K562 (cell line): ENCODE data around the gene TRIM25. TPM values are rescaled to one million over a fixed set of nuclear protein-coding genes. Genes with fewer than 3 reads are reported as not detected.

Experiments used
- ATAC-seq: fragments of 200-7000 bp; cut with Tn5 transposase; 3 replicates; pipeline ENCODE4 v1.9.1; 2020; ENCODE audit warnings: moderate library complexity
- BruUV-seq: library from RNA; stranded (reverse); fragments of 400-500 nt; replicated peaks from 2 replicates; lab custom pipeline; 2021; lab: Mats Ljungman, UMichigan
- CTCF ChIA-PET: fragments of 300-600 bp; formaldehyde crosslinking; extraction: SDS; loops from one replicate; lab custom pipeline; 2021; ENCODE audit warnings: low intra/inter-chr PET ratio; lab: Yijun Ruan, JAX
- POLR2A ChIA-PET: fragments of 300-600, 350-650 bp; sonication (Branson Sonifier 250); formaldehyde crosslinking; extraction: SDS; loops from one replicate; lab custom pipeline; 2021; ENCODE audit warnings: antibody characterized with exemption, inconsistent platforms; lab: Yijun Ruan, JAX
- DNase-seq, 4 experiments: peaks; one replicate each; pipeline versions ENCODE4 v3.0.0 to v3.0.0-alpha.2; 2011 to 2018; ENCODE audit warnings: low spot score in 3 of 4, mixed read lengths in 3 of 4; ENCODE audit errors: extremely low read depth in 1 of 4
- FAIRE-seq: peaks from 2 replicates; lab custom pipeline; 2011; peaks lifted over from hg19 to GRCh38; lab: Jason Lieb, UNC
- H2AFZ ChIP-seq: 2 replicates; pipeline ENCODE4 v1.6.0; 2011; ENCODE audit warnings: low read depth, low read length, control low read depth, inconsistent platforms
- H3K27ac ChIP-seq: fragments of 200-600 bp; 3 replicates; pipeline ENCODE4 v1.8.0; 2011; ENCODE audit warnings: low read depth, mild to moderate bottlenecking, control low read depth, inconsistent platforms, low read length, moderate library complexity, mixed read lengths; ENCODE audit errors: extremely low read depth
- H3K27me3 ChIP-seq, 2 experiments: fragments of 300-600 bp in 1 of 2; 2 replicates in 1 of 2; 3 replicates in 1 of 2; pipeline versions ENCODE4 v1.6.0 to v1.8.0; 2011; ENCODE audit warnings: inconsistent platforms in 2 of 2, low read length in 2 of 2, mild to moderate bottlenecking in 1 of 2, mixed read lengths in 1 of 2, moderate library complexity in 1 of 2; ENCODE audit not compliant: control insufficient read depth in 2 of 2, insufficient read depth in 2 of 2
- H3K36me3 ChIP-seq: fragments of 300-600 bp; 3 replicates; pipeline ENCODE4 v1.8.0; 2011; ENCODE audit warnings: mild to moderate bottlenecking, low read length, inconsistent platforms; ENCODE audit not compliant: control insufficient read depth, insufficient read depth
- H3K4me1 ChIP-seq, 2 experiments: fragments of 200-600 bp in 1 of 2; replicated peaks in 1 of 2; 2 replicates in 1 of 2; 3 replicates in 1 of 2; pipeline versions ENCODE4 v1.5.1 to v1.8.0; 2011; ENCODE audit warnings: inconsistent platforms in 2 of 2, low read length in 2 of 2, mild to moderate bottlenecking in 1 of 2, mixed read lengths in 1 of 2, moderate library complexity in 1 of 2; ENCODE audit not compliant: control insufficient read depth in 2 of 2, insufficient read depth in 2 of 2
- H3K4me2 ChIP-seq: 2 replicates; pipeline ENCODE4 v1.6.1; 2011; ENCODE audit warnings: low read length, control low read depth, inconsistent platforms, mixed read lengths; ENCODE audit not compliant: insufficient read depth
- H3K4me3 ChIP-seq: fragments of 200-600 bp; sonication (generic), shearing (Covaris generic); 2 replicates; pipeline ENCODE4 v1.5.1; 2016; ENCODE audit warnings: control low read depth, inconsistent platforms
- H3K79me2 ChIP-seq: fragments of 200-600 bp; 3 replicates; pipeline ENCODE4 v1.8.0; 2011; ENCODE audit warnings: low read length, inconsistent platforms; ENCODE audit not compliant: control insufficient read depth, insufficient read depth
- H3K9ac ChIP-seq, 2 experiments: 2 replicates each; pipeline versions ENCODE4 v1.6.0 to v1.6.1; 2011; ENCODE audit warnings: low read depth in 2 of 2, low read length in 2 of 2, control low read depth in 1 of 2, inconsistent platforms in 1 of 2, mild to moderate bottlenecking in 1 of 2, mixed read lengths in 1 of 2; ENCODE audit not compliant: insufficient read depth in 1 of 2
- H3K9me1 ChIP-seq: one replicate; pipeline ENCODE4 v1.6.0; 2011; ENCODE audit warnings: inconsistent platforms, mild to moderate bottlenecking, low read length, moderate library complexity; ENCODE audit not compliant: control insufficient read depth, insufficient read depth
- H3K9me3 ChIP-seq: replicated peaks from 2 replicates; pipeline ENCODE4 v1.5.1; 2011; ENCODE audit warnings: low read depth, low read length, inconsistent platforms; ENCODE audit not compliant: control insufficient read depth, insufficient read depth
- H4K20me1 ChIP-seq: replicated peaks from 2 replicates; pipeline ENCODE4 v1.6.1; 2011; ENCODE audit warnings: low read length, inconsistent platforms, mixed read lengths; ENCODE audit not compliant: control insufficient read depth, insufficient read depth
- BDP1 ChIP-seq: IDR thresholded peaks from 3 replicates; pipeline ENCODE4 v1.6.1; 2011; ENCODE audit not compliant: insufficient read length, insufficient read depth
- CBX5 ChIP-seq: IDR thresholded peaks from 2 replicates; pipeline ENCODE4 v1.6.1; 2014; ENCODE audit warnings: low read depth, borderline replicate concordance
- CREB1 ChIP-seq, 2 experiments: sonication (generic) in 1 of 2; formaldehyde crosslinking in 1 of 2; IDR thresholded peaks; 2 replicates each; pipeline versions ENCODE4 v1.6.1 to v1.8.0; 2012 to 2022; ENCODE audit warnings: inconsistent platforms in 1 of 2, mild to moderate bottlenecking in 1 of 2, missing genetic modification reagents in 1 of 2, moderate library complexity in 1 of 2
- FOXP1 ChIP-seq: sonication (generic); formaldehyde crosslinking; IDR thresholded peaks from 2 replicates; pipeline ENCODE4 v1.8.0; 2022; ENCODE audit warnings: mild to moderate bottlenecking, missing genetic modification reagents
- KDM2B ChIP-seq: fragments of 250-450 bp; sonication (Bioruptor Pico); IDR thresholded peaks from 2 replicates; pipeline ENCODE4 v1.8.0; 2021; ENCODE audit warnings: mild to moderate bottlenecking, moderate library complexity
- KLF10 ChIP-seq: fragments of 250-450 bp; sonication (Bioruptor Pico); IDR thresholded peaks from 2 replicates; pipeline ENCODE4 v1.6.1; 2021; ENCODE audit warnings: matching md5 sums
- MEIS2 ChIP-seq: fragments of 450-650 bp; IDR thresholded peaks from 2 replicates; pipeline ENCODE4 v1.6.1; 2014; ENCODE audit warnings: mild to moderate bottlenecking; ENCODE audit not compliant: partially characterized antibody
- NR1H2 ChIP-seq: sonication (generic); formaldehyde crosslinking; IDR thresholded peaks from 2 replicates; pipeline ENCODE4 v1.4.0; 2020; ENCODE audit warnings: mild to moderate bottlenecking, missing genetic modification reagents
- POLR2G ChIP-seq: fragments of 200-400 bp; formaldehyde crosslinking; IDR thresholded peaks from 2 replicates; pipeline ENCODE4 v1.6.1; 2017; ENCODE audit warnings: low read depth, mild to moderate bottlenecking, antibody characterized with exemption, low read length, moderate library complexity
- SIX5 ChIP-seq, 2 experiments: IDR thresholded peaks; 2 replicates each; pipeline ENCODE4 v1.6.1; 2011; ENCODE audit warnings: low read length in 2 of 2, borderline replicate concordance in 1 of 2, low read depth in 1 of 2, mild to moderate bottlenecking in 1 of 2, moderate library complexity in 1 of 2; ENCODE audit not compliant: insufficient read depth in 1 of 2
- SMARCE1 ChIP-seq: fragments of 450-650 bp; IDR thresholded peaks from 2 replicates; pipeline ENCODE4 v1.7.1; 2016; ENCODE audit warnings: mild to moderate bottlenecking
- TEAD1 ChIP-seq, 2 experiments: fragments of 450-650 bp in 1 of 2; sonication (generic) in 1 of 2; formaldehyde crosslinking; IDR thresholded peaks; 2 replicates each; pipeline versions ENCODE4 v1.4.0 to v1.8.0; 2020 to 2022; ENCODE audit warnings: mild to moderate bottlenecking in 2 of 2, missing genetic modification reagents in 1 of 2
- YY1 ChIP-seq, 3 experiments: IDR thresholded peaks; 2 replicates each; pipeline ENCODE4 v1.6.1; 2011; ENCODE audit warnings: low read length in 2 of 3, mild to moderate bottlenecking in 2 of 3, moderate library complexity in 2 of 3, borderline replicate concordance in 1 of 3, control low read depth in 1 of 3, low read depth in 1 of 3; ENCODE audit not compliant: insufficient read depth in 3 of 3, insufficient replicate concordance in 2 of 3, control insufficient read depth in 1 of 3, insufficient read length in 1 of 3; ENCODE audit errors: extremely low read depth in 1 of 3
- ZNF511 ChIP-seq: sonication (generic); formaldehyde crosslinking; IDR thresholded peaks from 2 replicates; pipeline ENCODE4 v1.8.0; 2022; ENCODE audit warnings: mild to moderate bottlenecking, missing genetic modification reagents
- ZNF717 ChIP-seq: fragments of 250-450 bp; sonication (Bioruptor Pico); IDR thresholded peaks from 2 replicates; pipeline ENCODE4 v1.5.0; 2021
- WGBS: fragments of 100-300 bp; shearing (Covaris generic); methylation state at CpG from one replicate; pipeline ENCODE4 v1.1.6; 2016; ENCODE audit warnings: low coverage, mixed read lengths; ENCODE audit not compliant: insufficient coverage; ENCODE audit errors: missing lambda C conversion rate; 5-methylcytosine and 5-hydroxymethylcytosine counted together
- in situ Hi-C: fragments of 300-500 bp; cut with MboI; formaldehyde crosslinking; loops from 4 replicates; pipeline ENCODE4 v1.15.0; 2018; ENCODE audit warnings: inconsistent platforms, mixed read lengths
- intact Hi-C: fragments of 100-400 bp; cut with micrococcal nuclease; formaldehyde crosslinking; loops from 2 replicates; pipeline ENCODE4 v1.14.2; 2022
- polyA plus RNA-seq, 8 experiments: library from polyadenylated mRNA; depleted of rRNA in 4 of 8; stranded (reverse) in 5 of 8; unstranded in 3 of 8; fragments of >200 nt; fragmentation: Nextera tagmentation in 2 of 8; fragmentation: Illumina TruSeq in 1 of 8; extraction: Ambion mirVana in 2 of 8; extraction: Trizol in 1 of 8; gene quantifications; 2 replicates each; pipeline versions ENCODE4 v1.2.1 to v1.2.3, GENCODE V29; 2011 to 2014; ENCODE audit warnings: inconsistent platforms in 1 of 8, missing spikeins in 1 of 8
- total RNA-seq, 7 experiments: library from RNA; depleted of rRNA in 6 of 7; stranded (reverse); fragments of >200 nt in 6 of 7; fragmentation: Illumina TruSeq in 2 of 7; extraction: Trizol in 2 of 7; gene quantifications; 2 replicates each; pipeline versions ENCODE4 v1.2.1 to v1.2.3, GENCODE V29; 2011 to 2021; ENCODE audit warnings: low replicate concordance in 1 of 7

Gene TRIM25
- total and polyA plus RNA-seq, 9 of the 15 experiments (the other 6 are each of a cell fraction or from before 2014, with no cell fraction given), result 5.9 to 49.5 (median 24.5) TPM

- Histone ChIP-seq H3K36me3 (0 out of 3 replicates have a peak, but pooled peaks cover 4% of the 10 kb centered on the region), H3K4me3 (no peak overlapping the region), H3K27me3 (no peaks in the 10 kb centered on the region), H3K4me2 (no peak overlapping the region), H4K20me1 (no peaks in the 10 kb centered on the region), H2AFZ (no peak overlapping the region), H3K4me1 (peaks cover 0 to 14% of the 10 kb centered on the region in 2 experiments; a peak in 3 of 5 replicates), H3K79me2 (no peaks in the 10 kb centered on the region), H3K9me3 (no peaks in the 10 kb centered on the region), H3K9me1 (no peaks in the 10 kb centered on the region), H3K27ac (no peak overlapping the region), H3K9ac (no peak overlapping the region)
- ATAC-seq (no peak), DNase-seq (no peak), FAIRE-seq (no peak)
- in situ Hi-C loops, result no loop called here
- ChIA-PET CTCF (no interaction called here), POLR2A (interaction anchor here (0.7 to 1.4 kb wide), 3 partner anchors 8 to 29 kb away, joined by 3 to 4 read pairs (median 3); no protein-coding TSS in a partner anchor)
- no peak for TF ChIP-seq BDP1
- no peak for TF ChIP-seq POLR2G
- no peak for TF ChIP-seq FOXP1 (CRISPR knock-in tag)
- intact Hi-C loops, result no loop called here
- BruUV-seq, result no TSS peak
- 32% methylated on average over 3 of the region's 3 CpGs for WGBS
Observed at GRCh38 chr17:56880133-56880532, 33.7 kb downstream of the TRIM25 start.

- no peaks in the 10 kb centered on the region for H3K27me3 ChIP-seq
- H3K4me3 ChIP-seq, result no peak overlapping the region
- no peak for ATAC-seq
- no peaks in the 10 kb centered on the region for H3K79me2 ChIP-seq
- no TSS peak for BruUV-seq
- H3K36me3 ChIP-seq, result no peaks in the 10 kb centered on the region
- H3K9me1 ChIP-seq, result no peaks in the 10 kb centered on the region
- FAIRE-seq, result no peak
- intact Hi-C loops, result no loop called here
- H3K27ac ChIP-seq, result no peak overlapping the region
- H3K9ac ChIP-seq, result no peak overlapping the region; a peak in 1 of 4 replicates
- no peak for DNase-seq
- H3K9me3 ChIP-seq, result no peaks in the 10 kb centered on the region
- no peak overlapping the region for H3K4me2 ChIP-seq
- in situ Hi-C loops, result no loop called here
- peaks cover 0 to 14% of the 10 kb centered on the region in 2 experiments; a peak in 3 of 5 replicates for H3K4me1 ChIP-seq
- ChIA-PET CTCF (no interaction called here), POLR2A (interaction anchor here (1.2 to 1.4 kb wide), 2 partner anchors 9 to 13 kb away, joined by 3 to 4 read pairs; no protein-coding TSS in a partner anchor)
- H4K20me1 ChIP-seq, result no peaks in the 10 kb centered on the region
- H2AFZ ChIP-seq, result no peak overlapping the region
- WGBS, result 53% methylated on average over 7 of the region's 7 CpGs
- TF ChIP-seq NR1H2 (no peak), SIX5 (IDR thresholded peaks at IDR 0.05; ENCODE audit: borderline replicate concordance in 1 of 2, insufficient read depth in 1 of 2, low read depth in 1 of 2, low read length in 2 of 2) (no peak), CREB1 (IDR thresholded peaks at IDR 0.05) (no peak), CREB1 (CRISPR knock-in tag; IDR thresholded peaks at IDR 0.05) (no peak), KDM2B (CRISPR knock-in tag) (no peak), CBX5 (no peak), TEAD1 (CRISPR knock-in tag; IDR thresholded peaks at IDR 0.05) (no peak), SMARCE1 (no peak), ZNF717 (CRISPR knock-in tag) (no peak), MEIS2 (no peak), KLF10 (CRISPR knock-in tag) (no peak), YY1 (IDR thresholded peaks at IDR 0.05; ENCODE audit: borderline replicate concordance in 1 of 3, control insufficient read depth in 1 of 3, extremely low read depth in 1 of 3, insufficient read depth in 3 of 3, insufficient read length in 1 of 3, insufficient replicate concordance in 2 of 3, low read depth in 1 of 3, low read length in 2 of 3) (no peak), ZNF511 (CRISPR knock-in tag) (no peak)
Observed at GRCh38 chr17:56879280-56879679, 34.6 kb downstream of the TRIM25 start.
